Gastroesophageal sphincter (tissue), 3 donors: Measurements from ENCODE around the gene AP3B2.

Experiments
- CTCF ChIP-seq, 4 experiments: fragments of 200-600 bp in 2 of 4; fragments of 450-650 bp in 2 of 4; sonication (generic) in 1 of 4; IDR thresholded peaks; one replicate each; pipeline ENCODE4 v1.5.1; 2017 to 2019; ENCODE audit warnings: antibody characterized with exemption in 4 of 4, mild to moderate bottlenecking in 2 of 4, moderate library complexity in 2 of 4
- EP300 ChIP-seq: sonication (generic); formaldehyde crosslinking; IDR thresholded peaks from one replicate; pipeline ENCODE4 v1.6.1; 2017; ENCODE audit warnings: antibody characterized with exemption, mild to moderate bottlenecking
- POLR2A ChIP-seq, 2 donors: fragments of 450-650 bp; IDR thresholded peaks; one replicate each; pipeline ENCODE4 v1.6.1; 2017; ENCODE audit warnings: antibody characterized with exemption in 2 of 2, mild to moderate bottlenecking in 2 of 2, moderate library complexity in 1 of 2
- POLR2AphosphoS5 ChIP-seq: sonication (generic); formaldehyde crosslinking; IDR thresholded peaks from one replicate; pipeline ENCODE4 v1.6.1; 2017; ENCODE audit warnings: antibody characterized with exemption

- TF ChIP-seq CTCF (IDR thresholded peaks at IDR 0.05) (no peak), POLR2A (IDR thresholded peaks at IDR 0.05) (no peak), EP300 (no peak), POLR2AphosphoS5 (no peak)
Observed at GRCh38 chr15:82624008-82624407, 85.7 kb downstream of the AP3B2 start.
